KMS-11 (cell line): ENCODE data around the gene CRTAP.
"Not testable (repeated sequence)": the region's sequence is repeated elsewhere in the genome, so short reads cannot be mapped to it uniquely, and the experiment has no call there.

Experiments used
- H2AFZ ChIP-seq: fragments of 200-600 bp; sonication (generic); 2 replicates; pipeline ENCODE4 v1.6.1; 2016; ENCODE audit warnings: antibody characterized with exemption, mixed run types, low read depth
- H3K27ac ChIP-seq: fragments of 200-600 bp; sonication (generic); 2 replicates; pipeline ENCODE4 v1.6.1; 2016; ENCODE audit warnings: mild to moderate bottlenecking, mixed run types
- H3K27me3 ChIP-seq: fragments of 200-600 bp; sonication (generic); 2 replicates; pipeline ENCODE4 v1.6.1; 2017; ENCODE audit warnings: mild to moderate bottlenecking, low read depth, mixed run types, moderate library complexity; ENCODE audit not compliant: insufficient read depth
- H3K36me3 ChIP-seq: fragments of 200-600 bp; sonication (generic); 2 replicates; pipeline ENCODE4 v1.6.1; 2017; ENCODE audit warnings: mild to moderate bottlenecking, mixed run types; ENCODE audit not compliant: insufficient read depth
- H3K4me1 ChIP-seq: fragments of 200-600 bp; sonication (generic); 2 replicates; pipeline ENCODE4 v1.6.1; 2016; ENCODE audit warnings: mild to moderate bottlenecking, low read depth, mixed run types; ENCODE audit not compliant: poor library complexity, severe bottlenecking
- H3K4me2 ChIP-seq: fragments of 200-600 bp; sonication (generic); 2 replicates; pipeline ENCODE4 v1.7.0; 2016; ENCODE audit warnings: mild to moderate bottlenecking, mixed run types
- H3K4me3 ChIP-seq: fragments of 200-600 bp; sonication (generic); IDR thresholded peaks from 2 replicates; pipeline ENCODE4 v1.6.1; 2017; ENCODE audit warnings: low read depth, low read length, mixed read lengths; ENCODE audit not compliant: insufficient read depth
- H3K79me2 ChIP-seq: fragments of 200-600 bp; sonication (generic); 2 replicates; pipeline ENCODE4 v1.6.1; 2016; ENCODE audit warnings: low read depth, mixed run types; ENCODE audit not compliant: insufficient read depth
- H3K9ac ChIP-seq: fragments of 200-600 bp; sonication (generic); 2 replicates; pipeline ENCODE4 v1.6.1; 2016; ENCODE audit warnings: mild to moderate bottlenecking, mixed run types
- H4K20me1 ChIP-seq: fragments of 200-600 bp; sonication (generic); 2 replicates; pipeline ENCODE4 v1.6.1; 2016; ENCODE audit warnings: mild to moderate bottlenecking, mixed run types; ENCODE audit not compliant: insufficient read depth
- CTCF ChIP-seq: fragments of 200-600 bp; sonication (generic); conservative IDR thresholded peaks from 2 replicates; pipeline ENCODE4 v1.6.1; 2017; ENCODE audit warnings: low read depth, mild to moderate bottlenecking, antibody characterized with exemption, low read length, moderate library complexity, mixed read lengths

CRTAP gene

DNA sequence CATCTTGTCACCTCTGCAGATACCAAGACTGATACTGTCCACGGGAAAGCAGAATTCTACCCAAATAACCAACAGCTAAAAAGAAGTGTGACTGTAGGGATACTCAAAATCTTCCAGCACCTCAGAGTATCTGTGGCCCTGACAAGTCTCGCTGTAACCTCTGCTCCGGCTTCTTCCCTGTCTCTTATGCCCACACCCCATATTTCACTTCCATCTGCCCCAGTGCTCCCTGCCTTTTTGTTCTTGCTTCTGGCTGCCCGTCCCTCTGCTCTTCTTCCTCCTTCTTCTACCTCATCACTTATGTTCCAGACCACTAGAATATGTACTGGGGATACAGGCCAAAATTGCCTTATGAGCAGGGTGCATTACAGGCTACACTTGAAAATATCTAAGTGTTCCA lies 45.4 kb downstream of the CRTAP start:
- no peaks in the 10 kb centered on the region for H3K36me3 ChIP-seq
- no peaks in the 10 kb centered on the region for H3K79me2 ChIP-seq
- H3K27me3 ChIP-seq: no peaks in the 10 kb centered on the region
- H4K20me1 ChIP-seq: no peaks in the 10 kb centered on the region
- H3K4me2 ChIP-seq: no peak overlapping the region
- no peak overlapping the region for H3K4me3 ChIP-seq
- no peaks in the 10 kb centered on the region for H3K4me1 ChIP-seq
- no peak overlapping the region for H3K9ac ChIP-seq
- H2AFZ ChIP-seq: no peak overlapping the region
- no peak overlapping the region for H3K27ac ChIP-seq
- no peak for TF ChIP-seq CTCF

- Histone ChIP-seq H2AFZ (no peak overlapping the region), H3K4me3 (no peak overlapping the region), H4K20me1 (no peaks in the 10 kb centered on the region), H3K4me2 (no peak overlapping the region), H3K27me3 (no peaks in the 10 kb centered on the region), H3K36me3 (no peaks in the 10 kb centered on the region), H3K9ac (no peak overlapping the region), H3K4me1 (no peaks in the 10 kb centered on the region), H3K27ac (no peak overlapping the region), H3K79me2 (no peaks in the 10 kb centered on the region)
- TF ChIP-seq CTCF: no peak
Measured at GRCh38 chr3:33159981-33160380, 46.2 kb downstream of the CRTAP start.

GRCh38 chr3:33162621-33163020 lies 48.8 kb downstream of the CRTAP start:
- H3K9ac ChIP-seq, H3K36me3 ChIP-seq, H3K4me2 ChIP-seq, H2AFZ ChIP-seq, H3K4me1 ChIP-seq, H4K20me1 ChIP-seq, H3K4me3 ChIP-seq, H3K27me3 ChIP-seq, H3K79me2 ChIP-seq, H3K27ac ChIP-seq: not testable (repeated sequence)

DNA sequence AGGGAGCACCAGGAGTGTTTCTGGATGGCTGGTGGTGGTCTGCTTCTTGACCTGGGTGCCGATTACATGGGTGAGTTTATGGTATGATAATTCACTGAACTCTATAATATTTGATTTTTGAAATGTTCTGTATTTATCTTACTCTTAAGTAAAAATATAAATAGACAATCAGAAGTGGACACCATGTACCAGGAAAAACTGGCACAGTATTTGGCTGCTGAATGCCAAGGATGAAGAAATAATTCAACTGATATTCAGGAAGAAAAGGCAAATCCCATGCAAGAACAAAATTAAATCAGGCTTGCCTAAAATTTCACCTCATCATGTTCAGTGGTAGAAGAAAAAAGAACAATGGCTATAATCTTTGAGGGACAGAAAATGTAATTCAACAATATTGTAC lies 51.6 kb downstream of the CRTAP start:
- Histone ChIP-seq H3K27ac (no peak overlapping the region), H4K20me1 (no peaks in the 10 kb centered on the region), H3K9ac (no peak overlapping the region), H3K4me1 (no peaks in the 10 kb centered on the region), H3K36me3 (no peaks in the 10 kb centered on the region), H3K79me2 (no peaks in the 10 kb centered on the region), H3K27me3 (no peaks in the 10 kb centered on the region), H3K4me2 (no peak overlapping the region), H2AFZ (no peak overlapping the region), H3K4me3 (no peak overlapping the region)
- TF ChIP-seq CTCF: no peak

DNA sequence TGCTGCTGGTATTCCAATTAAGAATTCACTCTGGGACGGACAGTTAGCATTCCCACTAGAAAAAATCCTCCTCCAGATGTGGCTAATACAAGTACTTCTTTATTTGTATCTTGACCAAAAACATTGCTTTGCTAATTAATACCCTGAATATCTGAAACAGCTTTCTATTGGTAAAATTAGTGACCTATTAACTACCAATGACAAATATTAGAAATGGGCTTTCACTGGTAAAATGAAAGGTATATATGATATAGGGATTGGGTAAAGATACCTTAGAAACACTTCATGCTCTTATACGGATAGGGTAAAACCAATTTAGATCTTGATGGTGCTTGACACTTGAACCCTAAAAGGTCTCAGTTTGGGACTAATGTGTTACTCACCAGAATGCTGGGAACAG lies 52.3 kb downstream of the CRTAP start:
- Histone ChIP-seq H3K36me3 (no peaks in the 10 kb centered on the region), H3K27me3 (no peaks in the 10 kb centered on the region), H3K4me2 (no peak overlapping the region), H3K9ac (no peak overlapping the region), H4K20me1 (no peaks in the 10 kb centered on the region), H3K79me2 (no peaks in the 10 kb centered on the region), H2AFZ (no peak overlapping the region), H3K4me1 (no peaks in the 10 kb centered on the region), H3K4me3 (no peak overlapping the region), H3K27ac (no peak overlapping the region)
- TF ChIP-seq CTCF: no peak
